GM10266 (cell line): Measurements from ENCODE around the gene P4HB.

Source experiments
- DNase-seq: peaks from one replicate; pipeline ENCODE4 v3.0.0; 2012; ENCODE audit errors: extremely low spot score
- CTCF ChIP-seq: IDR thresholded peaks from 2 replicates; pipeline ENCODE4 v1.5.1; 2012; ENCODE audit warnings: mild to moderate bottlenecking, low read depth; ENCODE audit not compliant: control insufficient read depth, insufficient read depth; ENCODE audit errors: missing control alignments

The P4HB gene

GRCh38 chr17:81865733-81866439, 5.6 kb upstream of the P4HB start:
- no peak for TF ChIP-seq CTCF
- no peak for DNase-seq

- DNase-seq = no peak
- no peak for TF ChIP-seq CTCF
Observed at GRCh38 chr17:81865358-81865732, 5.0 kb upstream of the P4HB start.

GRCh38 chr17:81863833-81864768, 3.8 kb upstream of the P4HB start:
- no peak for TF ChIP-seq CTCF
- no peak for DNase-seq

GRCh38 chr17:81863123-81863675, 2.9 kb upstream of the P4HB start:
- TF ChIP-seq CTCF = no peak
- DNase-seq = no peak

GRCh38 chr17:81860756-81861568, 627 bp upstream of the P4HB start:
- TF ChIP-seq CTCF = no peak

GRCh38 chr17:81858967-81859905, 1.1 kb downstream of the P4HB start:
- TF ChIP-seq CTCF = no peak
- no peak for DNase-seq

More at GRCh38 chr17:81860756-81861568, 627 bp upstream of the P4HB start:
- DNase-seq = peak; percentile 100
